ENCODE data around the gene GALNT9. TPM values are rescaled to one million over a fixed set of nuclear protein-coding genes. Genes with fewer than 3 reads are reported as not detected.

The GALNT9 gene
- total RNA-seq, 1 experiment from 2014 or later, result 2.6 TPM

DNA sequence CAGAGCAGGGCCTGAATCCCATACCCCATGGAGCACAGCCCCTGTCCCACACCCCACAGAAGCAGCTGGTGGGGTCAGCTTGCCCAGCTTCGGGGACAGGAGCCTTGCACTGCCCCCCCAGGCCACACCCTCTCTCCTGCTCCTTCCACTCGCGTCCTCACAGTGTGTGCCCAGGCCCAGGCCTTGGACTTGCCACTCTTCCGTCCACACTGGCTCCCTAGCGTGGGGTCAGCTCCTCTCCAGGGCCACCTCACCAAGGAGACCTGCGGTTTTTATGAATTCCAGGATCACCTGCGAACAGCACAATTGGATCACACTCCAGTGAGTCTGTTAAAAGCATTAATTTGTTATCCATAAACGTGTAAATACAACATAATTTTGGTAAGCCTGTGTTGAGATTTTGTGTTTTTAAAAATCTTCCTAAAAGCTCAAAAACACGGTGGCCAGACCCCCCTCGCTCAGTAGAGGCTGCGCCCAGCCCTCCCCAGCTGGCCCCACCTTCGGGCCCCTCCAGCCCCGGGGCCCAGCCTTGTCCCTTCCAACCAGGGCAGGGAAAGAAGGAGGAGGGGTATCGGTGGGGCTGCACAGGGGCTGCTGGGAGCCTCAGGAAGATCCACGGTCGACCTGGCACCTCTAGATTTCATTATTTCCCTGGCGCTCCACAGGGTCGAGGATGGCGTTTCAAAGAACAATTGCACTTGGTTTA is 12.0 kb downstream of the GALNT9 start:
- no peak overlapping the region for H3K4me3 ChIP-seq (replicated peaks in 1 of 2; ENCODE audit: low read depth in 1 of 2, low read length in 2 of 2)
- no TSS peak for BruUV-seq (replicated peaks)
- no peaks in the 10 kb centered on the region for H3K9me2 ChIP-seq (ENCODE audit: insufficient read depth)

More for the DNA sequence above, 12.0 kb downstream of the GALNT9 start:
- no peak for DNase-seq (ENCODE audit: low read depth, low spot score)
- no peaks in the 10 kb centered on the region for H3K4me1 ChIP-seq (ENCODE audit: control insufficient read depth in 1 of 2, insufficient read depth in 2 of 2, low read length in 2 of 2)
- no peak overlapping the region for H3K9ac ChIP-seq (ENCODE audit: low read length)
- H3K9me3 ChIP-seq (ENCODE audit: control insufficient read depth in 1 of 2, insufficient read depth in 1 of 2, low read depth in 1 of 2, low read length in 2 of 2), result no peaks in the 10 kb centered on the region; a peak in 1 of 4 replicates
- H2AFZ ChIP-seq (ENCODE audit: low read depth, low read length, poor library complexity, severe bottlenecking), result no peak overlapping the region
- RAD21 ChIA-PET (ENCODE audit: low non-redundant PET in 1 of 2, low total read pairs in 2 of 2, uncharacterized antibody in 2 of 2, unreplicated experiment in 2 of 2), result no interaction called here
- intact Hi-C loops (cut with micrococcal nuclease), result no loop called here
- no peak overlapping the region for H3K27ac ChIP-seq (ENCODE audit: low read depth, low read length)
- no peaks in the 10 kb centered on the region for H3K36me3 ChIP-seq (ENCODE audit: control insufficient read depth in 1 of 2, insufficient read depth in 2 of 2, low read length in 2 of 2)
- no peaks in the 10 kb centered on the region for H4K20me1 ChIP-seq (ENCODE audit: insufficient read depth)
- no peaks in the 10 kb centered on the region for H3K27me3 ChIP-seq (ENCODE audit: insufficient read depth, low read length)
- H3K4me2 ChIP-seq (ENCODE audit: low read length), result no peak overlapping the region
- H3K79me2 ChIP-seq (ENCODE audit: insufficient read depth, low read length), result no peaks in the 10 kb centered on the region
- CTCF ChIA-PET, result no interaction called here
- POLR2A ChIA-PET, result no interaction called here
- ATAC-seq, result no peak
- TF ChIP-seq FOSL1 (IDR thresholded peaks at IDR 0.05; ENCODE audit: low read depth), result no peak
- TF ChIP-seq POLR2AphosphoS5 (IDR thresholded peaks at IDR 0.05; ENCODE audit: low read depth, low read length), result no peak
- no peak for TF ChIP-seq SIN3A (IDR thresholded peaks at IDR 0.05; ENCODE audit: low read depth)
- no peak for TF ChIP-seq ZNF274 (IDR thresholded peaks at IDR 0.05; ENCODE audit: low read depth, low read length)
- TF ChIP-seq, protein P1, sequence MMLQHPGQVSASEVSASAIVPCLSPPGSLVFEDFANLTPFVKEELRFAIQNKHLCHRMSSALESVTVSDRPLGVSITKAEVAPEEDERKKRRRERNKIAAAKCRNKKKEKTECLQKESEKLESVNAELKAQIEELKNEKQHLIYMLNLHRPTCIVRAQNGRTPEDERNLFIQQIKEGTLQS (IDR thresholded peaks at IDR 0.05), result no peak
- no peak for TF ChIP-seq YY1 (IDR thresholded peaks at IDR 0.05; ENCODE audit: extremely low read depth, insufficient replicate concordance, low read depth, low read length)
- TF ChIP-seq TCF7L2 (IDR thresholded peaks at IDR 0.05; ENCODE audit: borderline replicate concordance, extremely low read depth, insufficient read depth, insufficient read length), result no peak
- no peak for TF ChIP-seq JUND (IDR thresholded peaks at IDR 0.05)
- no peak for TF ChIP-seq ZFX (IDR thresholded peaks at IDR 0.05)
- no peak for TF ChIP-seq SP1 (IDR thresholded peaks at IDR 0.05; ENCODE audit: low read depth)
- TF ChIP-seq SRF (IDR thresholded peaks at IDR 0.05; ENCODE audit: low read depth), result no peak
- no peak for TF ChIP-seq CEBPB (IDR thresholded peaks at IDR 0.05; ENCODE audit: low read depth)
- TF ChIP-seq, protein P2, sequence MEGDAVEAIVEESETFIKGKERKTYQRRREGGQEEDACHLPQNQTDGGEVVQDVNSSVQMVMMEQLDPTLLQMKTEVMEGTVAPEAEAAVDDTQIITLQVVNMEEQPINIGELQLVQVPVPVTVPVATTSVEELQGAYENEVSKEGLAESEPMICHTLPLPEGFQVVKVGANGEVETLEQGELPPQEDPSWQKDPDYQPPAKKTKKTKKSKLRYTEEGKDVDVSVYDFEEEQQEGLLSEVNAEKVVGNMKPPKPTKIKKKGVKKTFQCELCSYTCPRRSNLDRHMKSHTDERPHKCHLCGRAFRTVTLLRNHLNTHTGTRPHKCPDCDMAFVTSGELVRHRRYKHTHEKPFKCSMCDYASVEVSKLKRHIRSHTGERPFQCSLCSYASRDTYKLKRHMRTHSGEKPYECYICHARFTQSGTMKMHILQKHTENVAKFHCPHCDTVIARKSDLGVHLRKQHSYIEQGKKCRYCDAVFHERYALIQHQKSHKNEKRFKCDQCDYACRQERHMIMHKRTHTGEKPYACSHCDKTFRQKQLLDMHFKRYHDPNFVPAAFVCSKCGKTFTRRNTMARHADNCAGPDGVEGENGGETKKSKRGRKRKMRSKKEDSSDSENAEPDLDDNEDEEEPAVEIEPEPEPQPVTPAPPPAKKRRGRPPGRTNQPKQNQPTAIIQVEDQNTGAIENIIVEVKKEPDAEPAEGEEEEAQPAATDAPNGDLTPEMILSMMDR (IDR thresholded peaks at IDR 0.05 in 2 of 3, conservative IDR thresholded peaks at IDR 0.05 in 1 of 3; ENCODE audit: borderline replicate concordance in 1 of 3, insufficient read depth in 1 of 3, low read depth in 2 of 3, low read length in 2 of 3), result no peak
- TF ChIP-seq, protein P3, sequence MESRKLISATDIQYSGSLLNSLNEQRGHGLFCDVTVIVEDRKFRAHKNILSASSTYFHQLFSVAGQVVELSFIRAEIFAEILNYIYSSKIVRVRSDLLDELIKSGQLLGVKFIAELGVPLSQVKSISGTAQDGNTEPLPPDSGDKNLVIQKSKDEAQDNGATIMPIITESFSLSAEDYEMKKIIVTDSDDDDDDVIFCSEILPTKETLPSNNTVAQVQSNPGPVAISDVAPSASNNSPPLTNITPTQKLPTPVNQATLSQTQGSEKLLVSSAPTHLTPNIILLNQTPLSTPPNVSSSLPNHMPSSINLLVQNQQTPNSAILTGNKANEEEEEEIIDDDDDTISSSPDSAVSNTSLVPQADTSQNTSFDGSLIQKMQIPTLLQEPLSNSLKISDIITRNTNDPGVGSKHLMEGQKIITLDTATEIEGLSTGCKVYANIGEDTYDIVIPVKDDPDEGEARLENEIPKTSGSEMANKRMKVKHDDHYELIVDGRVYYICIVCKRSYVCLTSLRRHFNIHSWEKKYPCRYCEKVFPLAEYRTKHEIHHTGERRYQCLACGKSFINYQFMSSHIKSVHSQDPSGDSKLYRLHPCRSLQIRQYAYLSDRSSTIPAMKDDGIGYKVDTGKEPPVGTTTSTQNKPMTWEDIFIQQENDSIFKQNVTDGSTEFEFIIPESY (IDR thresholded peaks at IDR 0.05; ENCODE audit: extremely low read depth, insufficient replicate concordance, low read length), result no peak
- TF ChIP-seq, protein P4, sequence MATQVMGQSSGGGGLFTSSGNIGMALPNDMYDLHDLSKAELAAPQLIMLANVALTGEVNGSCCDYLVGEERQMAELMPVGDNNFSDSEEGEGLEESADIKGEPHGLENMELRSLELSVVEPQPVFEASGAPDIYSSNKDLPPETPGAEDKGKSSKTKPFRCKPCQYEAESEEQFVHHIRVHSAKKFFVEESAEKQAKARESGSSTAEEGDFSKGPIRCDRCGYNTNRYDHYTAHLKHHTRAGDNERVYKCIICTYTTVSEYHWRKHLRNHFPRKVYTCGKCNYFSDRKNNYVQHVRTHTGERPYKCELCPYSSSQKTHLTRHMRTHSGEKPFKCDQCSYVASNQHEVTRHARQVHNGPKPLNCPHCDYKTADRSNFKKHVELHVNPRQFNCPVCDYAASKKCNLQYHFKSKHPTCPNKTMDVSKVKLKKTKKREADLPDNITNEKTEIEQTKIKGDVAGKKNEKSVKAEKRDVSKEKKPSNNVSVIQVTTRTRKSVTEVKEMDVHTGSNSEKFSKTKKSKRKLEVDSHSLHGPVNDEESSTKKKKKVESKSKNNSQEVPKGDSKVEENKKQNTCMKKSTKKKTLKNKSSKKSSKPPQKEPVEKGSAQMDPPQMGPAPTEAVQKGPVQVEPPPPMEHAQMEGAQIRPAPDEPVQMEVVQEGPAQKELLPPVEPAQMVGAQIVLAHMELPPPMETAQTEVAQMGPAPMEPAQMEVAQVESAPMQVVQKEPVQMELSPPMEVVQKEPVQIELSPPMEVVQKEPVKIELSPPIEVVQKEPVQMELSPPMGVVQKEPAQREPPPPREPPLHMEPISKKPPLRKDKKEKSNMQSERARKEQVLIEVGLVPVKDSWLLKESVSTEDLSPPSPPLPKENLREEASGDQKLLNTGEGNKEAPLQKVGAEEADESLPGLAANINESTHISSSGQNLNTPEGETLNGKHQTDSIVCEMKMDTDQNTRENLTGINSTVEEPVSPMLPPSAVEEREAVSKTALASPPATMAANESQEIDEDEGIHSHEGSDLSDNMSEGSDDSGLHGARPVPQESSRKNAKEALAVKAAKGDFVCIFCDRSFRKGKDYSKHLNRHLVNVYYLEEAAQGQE (IDR thresholded peaks at IDR 0.05; ENCODE audit: low read depth), result no peak
- no peak for TF ChIP-seq CBX3 (IDR thresholded peaks at IDR 0.05; ENCODE audit: low read depth)
- no peak for TF ChIP-seq POLR2A (IDR thresholded peaks at IDR 0.05; ENCODE audit: borderline replicate concordance, extremely low read depth, insufficient read depth, insufficient read length)

Data from HCT116 (cell line).